ENCODE results near the gene DMXL2. TPM values are rescaled to one million over a fixed set of nuclear protein-coding genes. Genes with fewer than 3 reads are reported as not detected.
"Not testable (repeated sequence)": the region's sequence is repeated elsewhere in the genome, so short reads cannot be mapped to it uniquely, and the experiment has no call there.

Gene DMXL2
- total RNA-seq, 1 donor from 2014 or later = 20.7 TPM

- TF ChIP-seq CTCF (IDR thresholded peaks at IDR 0.05) = no peak
- H3K9me3 Mint-ChIP-seq (ENCODE audit: low read depth) = peaks cover 12% of the 10 kb centered on the region
- no peak overlapping the region for H3K4me3 Mint-ChIP-seq (ENCODE audit: unreplicated experiment)
- no peak for DNase-seq (ENCODE audit: low spot score)
- no peak overlapping the region for H3K27ac Mint-ChIP-seq (ENCODE audit: unreplicated experiment)
- peaks cover 14% of the 10 kb centered on the region for H3K4me1 Mint-ChIP-seq (ENCODE audit: low read depth)
- H3K36me3 Mint-ChIP-seq (ENCODE audit: low read depth) = peaks cover 3% of the 10 kb centered on the region
- no peaks in the 10 kb centered on the region for H3K27me3 Mint-ChIP-seq (ENCODE audit: low read depth)
Observed at GRCh38 chr15:51577636-51578304, 44.8 kb downstream of the DMXL2 start.

GRCh38 chr15:51576911-51577500 lies 45.6 kb downstream of the DMXL2 start:
- Mint-ChIP-seq H3K36me3 (ENCODE audit: low read depth) (peaks cover 3% of the 10 kb centered on the region), H3K9me3 (ENCODE audit: low read depth) (peaks cover 10% of the 10 kb centered on the region), H3K27ac (ENCODE audit: unreplicated experiment) (no peak overlapping the region), H3K4me1 (ENCODE audit: low read depth) (peaks cover 14% of the 10 kb centered on the region), H3K4me3 (ENCODE audit: unreplicated experiment) (no peak overlapping the region), H3K27me3 (ENCODE audit: low read depth) (no peaks in the 10 kb centered on the region)
- DNase-seq (ENCODE audit: low spot score) = no peak
- no peak for TF ChIP-seq CTCF (IDR thresholded peaks at IDR 0.05)

GRCh38 chr15:51576286-51576850 lies 46.2 kb downstream of the DMXL2 start:
- peaks cover 5% of the 10 kb centered on the region for H3K36me3 Mint-ChIP-seq (ENCODE audit: low read depth)

GRCh38 chr15:51575775-51576174 lies 46.8 kb downstream of the DMXL2 start:
- Mint-ChIP-seq H3K27me3 (ENCODE audit: low read depth) (no peaks in the 10 kb centered on the region), H3K4me1 (ENCODE audit: low read depth) (peaks cover 18% of the 10 kb centered on the region), H3K36me3 (ENCODE audit: low read depth) (peaks cover 7% of the 10 kb centered on the region), H3K9me3 (ENCODE audit: low read depth) (peaks cover 16% of the 10 kb centered on the region), H3K27ac (ENCODE audit: unreplicated experiment) (no peak overlapping the region), H3K4me3 (ENCODE audit: unreplicated experiment) (no peak overlapping the region)
- no peak for TF ChIP-seq CTCF (IDR thresholded peaks at IDR 0.05)
- DNase-seq (ENCODE audit: low spot score) = no peak

More at GRCh38 chr15:51576286-51576850, 46.2 kb downstream of the DMXL2 start:
- H3K4me1 Mint-ChIP-seq (ENCODE audit: low read depth) = peaks cover 16% of the 10 kb centered on the region
- no peaks in the 10 kb centered on the region for H3K27me3 Mint-ChIP-seq (ENCODE audit: low read depth)
- H3K9me3 Mint-ChIP-seq (ENCODE audit: low read depth) = peaks cover 11% of the 10 kb centered on the region
- H3K27ac Mint-ChIP-seq (ENCODE audit: unreplicated experiment) = no peak overlapping the region
- no peak overlapping the region for H3K4me3 Mint-ChIP-seq (ENCODE audit: unreplicated experiment)
- no peak for DNase-seq (ENCODE audit: low spot score)
- no peak for TF ChIP-seq CTCF (IDR thresholded peaks at IDR 0.05)

- H3K27ac Mint-ChIP-seq (ENCODE audit: unreplicated experiment); H3K36me3 Mint-ChIP-seq (ENCODE audit: low read depth); DNase-seq (ENCODE audit: low spot score); H3K4me3 Mint-ChIP-seq (ENCODE audit: unreplicated experiment); H3K27me3 Mint-ChIP-seq (ENCODE audit: low read depth): not testable (repeated sequence)
- Mint-ChIP-seq H3K4me1 (ENCODE audit: low read depth) (peaks cover 18% of the 10 kb centered on the region), H3K9me3 (ENCODE audit: low read depth) (peaks cover 22% of the 10 kb centered on the region)
Observed at GRCh38 chr15:51573352-51573751, 49.2 kb downstream of the DMXL2 start.

- H3K27ac Mint-ChIP-seq (ENCODE audit: unreplicated experiment); H3K4me1 Mint-ChIP-seq (ENCODE audit: low read depth); DNase-seq (ENCODE audit: low spot score); H3K4me3 Mint-ChIP-seq (ENCODE audit: unreplicated experiment); H3K27me3 Mint-ChIP-seq (ENCODE audit: low read depth); H3K36me3 Mint-ChIP-seq (ENCODE audit: low read depth): not testable (repeated sequence)
- peaks cover 22% of the 10 kb centered on the region for H3K9me3 Mint-ChIP-seq (ENCODE audit: low read depth)
Observed at GRCh38 chr15:51568939-51569784, 53.4 kb downstream of the DMXL2 start.
